A549 (cell line): Measurements from ENCODE around the gene DELE1.

Experiments used
- TF ChIP-seq, protein P1 (sequence below): fragments of >200 bp; sonication (Bioruptor Twin); formaldehyde crosslinking; IDR thresholded peaks from 2 replicates; pipeline ENCODE4 v1.6.1; 2016
- TF ChIP-seq, protein P2 (sequence below): fragments of >200 bp; sonication (Bioruptor Twin); formaldehyde crosslinking; IDR thresholded peaks from 3 replicates; pipeline ENCODE4 v1.5.1; 2016
- TF ChIP-seq, protein P3 (sequence below): fragments of 200-600 bp; sonication (generic); IDR thresholded peaks from 2 replicates; pipeline ENCODE4 v1.6.1; 2016; ENCODE audit warnings: antibody characterized with exemption, mild to moderate bottlenecking, moderate library complexity

DNA sequence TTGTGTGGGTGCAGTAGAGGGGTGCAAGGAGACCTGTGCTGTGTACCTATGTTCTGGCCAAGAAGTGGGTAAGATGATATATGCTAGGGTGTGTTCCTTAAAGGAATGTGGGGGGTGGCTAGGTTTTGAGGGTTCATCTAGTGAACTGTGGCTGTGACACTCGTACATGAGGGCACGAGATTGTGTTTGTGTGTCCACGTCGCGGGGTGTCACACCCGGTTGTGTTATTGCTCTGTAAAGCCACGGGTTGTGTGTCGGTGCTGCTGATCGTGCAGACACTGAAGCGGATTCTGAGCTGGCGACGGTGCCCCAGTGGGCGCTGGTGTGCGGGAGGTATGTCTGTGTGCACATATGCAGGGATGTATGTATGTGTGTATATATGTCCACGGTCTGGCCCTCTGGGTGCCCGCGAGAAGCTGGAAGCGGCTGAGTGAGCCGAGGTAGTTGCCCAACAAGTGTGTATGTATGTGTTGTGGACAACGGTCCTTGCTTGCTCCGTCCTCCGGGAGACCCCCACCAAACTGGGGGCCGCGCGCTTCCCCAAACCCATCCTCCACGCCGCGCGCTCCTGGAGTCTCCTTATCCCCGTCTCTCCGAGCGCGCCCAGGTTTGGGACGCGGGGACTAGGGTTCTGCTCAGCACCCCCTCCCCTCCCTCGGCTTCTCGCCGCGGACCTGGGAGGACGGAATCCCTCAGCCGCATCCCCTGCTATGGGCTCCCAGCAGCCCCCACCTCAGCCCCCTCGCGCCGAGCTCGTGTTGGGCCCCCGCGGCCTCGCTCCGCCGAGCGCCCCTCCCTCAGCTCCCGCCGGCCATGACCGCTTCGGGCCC is 46.1 kb upstream of the DELE1 start:
- TF ChIP-seq, protein P1, sequence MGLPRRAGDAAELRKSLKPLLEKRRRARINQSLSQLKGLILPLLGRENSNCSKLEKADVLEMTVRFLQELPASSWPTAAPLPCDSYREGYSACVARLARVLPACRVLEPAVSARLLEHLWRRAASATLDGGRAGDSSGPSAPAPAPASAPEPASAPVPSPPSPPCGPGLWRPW: no peak
- TF ChIP-seq, protein P2, sequence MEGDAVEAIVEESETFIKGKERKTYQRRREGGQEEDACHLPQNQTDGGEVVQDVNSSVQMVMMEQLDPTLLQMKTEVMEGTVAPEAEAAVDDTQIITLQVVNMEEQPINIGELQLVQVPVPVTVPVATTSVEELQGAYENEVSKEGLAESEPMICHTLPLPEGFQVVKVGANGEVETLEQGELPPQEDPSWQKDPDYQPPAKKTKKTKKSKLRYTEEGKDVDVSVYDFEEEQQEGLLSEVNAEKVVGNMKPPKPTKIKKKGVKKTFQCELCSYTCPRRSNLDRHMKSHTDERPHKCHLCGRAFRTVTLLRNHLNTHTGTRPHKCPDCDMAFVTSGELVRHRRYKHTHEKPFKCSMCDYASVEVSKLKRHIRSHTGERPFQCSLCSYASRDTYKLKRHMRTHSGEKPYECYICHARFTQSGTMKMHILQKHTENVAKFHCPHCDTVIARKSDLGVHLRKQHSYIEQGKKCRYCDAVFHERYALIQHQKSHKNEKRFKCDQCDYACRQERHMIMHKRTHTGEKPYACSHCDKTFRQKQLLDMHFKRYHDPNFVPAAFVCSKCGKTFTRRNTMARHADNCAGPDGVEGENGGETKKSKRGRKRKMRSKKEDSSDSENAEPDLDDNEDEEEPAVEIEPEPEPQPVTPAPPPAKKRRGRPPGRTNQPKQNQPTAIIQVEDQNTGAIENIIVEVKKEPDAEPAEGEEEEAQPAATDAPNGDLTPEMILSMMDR: no peak
- TF ChIP-seq, protein P3, sequence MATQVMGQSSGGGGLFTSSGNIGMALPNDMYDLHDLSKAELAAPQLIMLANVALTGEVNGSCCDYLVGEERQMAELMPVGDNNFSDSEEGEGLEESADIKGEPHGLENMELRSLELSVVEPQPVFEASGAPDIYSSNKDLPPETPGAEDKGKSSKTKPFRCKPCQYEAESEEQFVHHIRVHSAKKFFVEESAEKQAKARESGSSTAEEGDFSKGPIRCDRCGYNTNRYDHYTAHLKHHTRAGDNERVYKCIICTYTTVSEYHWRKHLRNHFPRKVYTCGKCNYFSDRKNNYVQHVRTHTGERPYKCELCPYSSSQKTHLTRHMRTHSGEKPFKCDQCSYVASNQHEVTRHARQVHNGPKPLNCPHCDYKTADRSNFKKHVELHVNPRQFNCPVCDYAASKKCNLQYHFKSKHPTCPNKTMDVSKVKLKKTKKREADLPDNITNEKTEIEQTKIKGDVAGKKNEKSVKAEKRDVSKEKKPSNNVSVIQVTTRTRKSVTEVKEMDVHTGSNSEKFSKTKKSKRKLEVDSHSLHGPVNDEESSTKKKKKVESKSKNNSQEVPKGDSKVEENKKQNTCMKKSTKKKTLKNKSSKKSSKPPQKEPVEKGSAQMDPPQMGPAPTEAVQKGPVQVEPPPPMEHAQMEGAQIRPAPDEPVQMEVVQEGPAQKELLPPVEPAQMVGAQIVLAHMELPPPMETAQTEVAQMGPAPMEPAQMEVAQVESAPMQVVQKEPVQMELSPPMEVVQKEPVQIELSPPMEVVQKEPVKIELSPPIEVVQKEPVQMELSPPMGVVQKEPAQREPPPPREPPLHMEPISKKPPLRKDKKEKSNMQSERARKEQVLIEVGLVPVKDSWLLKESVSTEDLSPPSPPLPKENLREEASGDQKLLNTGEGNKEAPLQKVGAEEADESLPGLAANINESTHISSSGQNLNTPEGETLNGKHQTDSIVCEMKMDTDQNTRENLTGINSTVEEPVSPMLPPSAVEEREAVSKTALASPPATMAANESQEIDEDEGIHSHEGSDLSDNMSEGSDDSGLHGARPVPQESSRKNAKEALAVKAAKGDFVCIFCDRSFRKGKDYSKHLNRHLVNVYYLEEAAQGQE: no peak
